Stimulated activated CD4-positive, alpha-beta T cell treated with anti-CD3 and anti-CD28 coated beads, Interleukin-4, amount 100 ng/mL, for 24 hours (primary cell): ENCODE results near the gene ATP8B3.

Experiments used
- DNase-seq: peaks from one replicate; pipeline ENCODE4 v3.0.0-alpha.2; 2020

Gene ATP8B3

GRCh38 chr19:1755467-1756171 is 56.5 kb downstream of the ATP8B3 start:
- no peak for DNase-seq

GRCh38 chr19:1754636-1755466 is 57.2 kb downstream of the ATP8B3 start:
- no peak for DNase-seq

DNA sequence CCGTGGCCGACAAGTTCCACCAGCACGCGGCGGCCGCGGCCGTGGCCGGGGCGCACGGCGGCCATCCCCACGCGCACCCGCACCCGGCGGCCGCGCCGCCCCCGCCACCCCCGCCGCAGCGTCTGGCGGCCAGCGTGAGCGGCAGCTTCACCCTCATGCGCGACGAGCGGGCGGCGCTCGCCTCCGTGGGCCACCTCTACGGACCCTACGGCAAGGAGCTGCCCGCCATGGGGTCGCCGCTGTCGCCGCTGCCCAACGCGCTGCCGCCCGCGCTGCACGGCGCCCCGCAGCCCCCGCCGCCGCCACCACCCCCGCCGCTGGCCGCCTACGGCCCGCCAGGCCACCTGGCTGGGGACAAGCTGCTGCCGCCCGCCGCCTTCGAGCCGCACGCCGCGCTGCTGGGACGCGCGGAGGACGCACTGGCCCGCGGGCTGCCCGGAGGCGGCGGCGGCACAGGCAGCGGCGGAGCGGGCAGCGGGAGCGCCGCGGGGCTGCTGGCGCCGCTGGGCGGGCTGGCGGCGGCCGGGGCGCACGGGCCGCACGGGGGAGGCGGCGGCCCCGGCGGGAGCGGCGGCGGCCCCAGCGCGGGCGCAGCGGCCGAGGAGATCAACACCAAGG is 57.9 kb downstream of the ATP8B3 start:
- no peak for DNase-seq

DNA sequence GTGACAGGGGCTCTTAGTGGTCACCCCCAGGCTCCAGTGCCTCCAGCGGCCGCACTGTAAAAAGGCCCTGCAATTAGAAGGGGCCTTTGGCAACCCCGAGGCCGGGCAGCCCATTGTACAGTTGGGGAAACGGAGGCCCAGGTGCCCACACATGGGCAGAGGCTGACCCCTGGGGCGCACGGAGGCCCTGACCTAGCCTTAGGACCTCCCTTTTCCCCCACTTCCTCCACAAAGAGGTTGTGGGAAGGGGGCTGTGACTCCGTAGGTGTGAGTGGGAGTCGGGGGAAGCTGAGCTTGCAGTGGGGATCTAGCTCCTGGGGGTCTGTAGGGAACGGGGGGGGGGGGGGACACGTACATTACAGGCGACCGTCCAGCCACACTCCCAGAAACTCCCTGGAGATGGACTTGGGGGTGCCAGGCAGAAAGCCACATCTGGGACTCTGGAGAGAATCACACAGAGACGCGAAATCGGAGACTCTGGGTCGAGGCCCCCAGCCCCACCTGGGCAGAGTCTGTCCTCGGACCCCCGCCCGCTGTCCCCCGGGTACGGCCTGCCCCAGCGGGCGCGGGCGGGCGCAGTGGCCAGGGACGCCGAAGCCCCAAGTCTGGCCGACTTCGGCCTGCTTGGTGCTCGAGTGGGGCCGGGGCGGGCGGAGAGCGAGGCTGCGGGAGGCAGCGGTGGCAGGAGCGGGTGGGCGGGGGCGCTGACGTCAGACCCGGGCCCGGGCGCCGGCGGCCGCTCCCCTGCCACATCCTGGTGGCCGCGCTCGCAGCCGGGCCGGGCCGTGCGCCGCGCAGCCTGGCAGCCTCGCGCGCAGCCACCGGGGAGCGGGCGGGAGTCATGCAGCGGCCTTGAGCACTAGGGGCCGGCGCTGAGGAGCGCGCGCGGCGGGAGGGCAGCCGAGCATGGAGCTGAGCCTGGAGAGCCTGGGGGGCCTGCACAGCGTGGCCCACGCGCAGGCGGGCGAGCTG is 59.0 kb downstream of the ATP8B3 start, which contains the start of gene ONECUT3:
ONECUT3 (plus strand) TSS at position 750 of the 972 bp plus-strand sequence; CDS start at position 907, 157 bp downstream.
- no peak for DNase-seq

DNA sequence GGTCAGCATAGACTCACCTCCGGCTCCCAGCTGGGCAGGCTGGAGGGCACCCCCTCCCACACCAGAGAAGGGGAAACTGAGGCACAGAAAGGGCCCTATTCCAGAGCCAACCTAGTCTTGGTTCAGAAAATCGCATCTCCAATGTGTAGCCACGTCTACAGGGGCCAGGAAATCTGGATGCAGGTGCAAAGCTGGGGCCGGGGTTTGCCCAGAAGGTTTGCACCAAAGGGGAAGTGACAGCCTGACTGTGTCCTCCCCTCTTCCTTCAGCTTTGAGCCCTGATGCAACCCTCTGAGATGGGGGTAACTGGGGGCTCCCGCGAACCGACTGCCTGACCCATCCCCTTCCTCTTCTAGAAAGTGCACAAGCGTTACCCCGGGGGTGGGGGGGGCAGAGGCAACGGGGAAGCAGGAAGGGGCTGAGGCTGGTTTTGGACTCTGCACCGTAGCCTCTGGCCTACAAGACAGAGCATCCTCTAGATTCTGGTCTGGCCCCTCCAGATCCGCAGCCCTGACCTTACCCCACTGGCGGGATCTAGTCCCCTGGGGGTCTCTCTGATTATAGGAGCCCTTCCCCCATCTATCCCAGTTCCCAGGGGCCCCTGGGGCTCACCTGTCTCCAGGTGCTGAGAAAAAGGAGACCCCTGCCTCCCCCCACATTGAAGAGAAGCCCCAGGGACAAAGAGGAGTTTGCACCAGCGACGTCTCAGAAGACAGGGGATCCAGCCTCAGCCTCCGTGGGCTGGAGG is 59.9 kb downstream of the ATP8B3 start:
- no peak for DNase-seq

DNA sequence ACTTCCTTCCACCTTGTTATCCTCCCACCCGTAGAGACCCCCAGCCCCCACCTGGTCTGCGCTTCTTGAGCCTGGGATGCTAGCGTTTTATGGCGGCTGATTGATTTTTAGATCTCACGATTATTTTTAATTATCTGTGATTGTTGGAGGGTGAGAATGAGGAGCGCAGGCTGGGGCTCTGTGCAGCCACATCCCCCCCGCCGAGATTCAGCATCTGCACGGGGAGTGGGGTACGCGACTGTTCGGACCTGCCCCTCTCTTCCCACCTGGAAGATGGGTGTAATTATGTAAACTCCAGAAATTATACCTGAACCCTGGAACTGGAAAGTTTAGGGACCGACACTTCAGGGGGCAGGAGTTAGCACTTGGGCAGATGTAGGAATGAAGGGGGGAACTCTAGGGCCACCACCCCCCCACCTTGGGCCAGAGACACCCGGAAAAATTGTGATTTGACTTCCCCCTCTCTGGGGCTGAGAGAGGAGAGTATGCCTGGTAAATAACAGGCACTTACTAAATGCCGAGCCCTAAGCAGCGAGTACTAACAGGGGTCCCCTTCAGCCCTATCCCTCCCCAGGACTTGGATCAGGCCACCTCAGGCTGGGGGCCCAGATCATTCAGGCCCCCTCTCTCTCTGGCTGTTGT is 60.6 kb downstream of the ATP8B3 start:
- no peak for DNase-seq

DNA sequence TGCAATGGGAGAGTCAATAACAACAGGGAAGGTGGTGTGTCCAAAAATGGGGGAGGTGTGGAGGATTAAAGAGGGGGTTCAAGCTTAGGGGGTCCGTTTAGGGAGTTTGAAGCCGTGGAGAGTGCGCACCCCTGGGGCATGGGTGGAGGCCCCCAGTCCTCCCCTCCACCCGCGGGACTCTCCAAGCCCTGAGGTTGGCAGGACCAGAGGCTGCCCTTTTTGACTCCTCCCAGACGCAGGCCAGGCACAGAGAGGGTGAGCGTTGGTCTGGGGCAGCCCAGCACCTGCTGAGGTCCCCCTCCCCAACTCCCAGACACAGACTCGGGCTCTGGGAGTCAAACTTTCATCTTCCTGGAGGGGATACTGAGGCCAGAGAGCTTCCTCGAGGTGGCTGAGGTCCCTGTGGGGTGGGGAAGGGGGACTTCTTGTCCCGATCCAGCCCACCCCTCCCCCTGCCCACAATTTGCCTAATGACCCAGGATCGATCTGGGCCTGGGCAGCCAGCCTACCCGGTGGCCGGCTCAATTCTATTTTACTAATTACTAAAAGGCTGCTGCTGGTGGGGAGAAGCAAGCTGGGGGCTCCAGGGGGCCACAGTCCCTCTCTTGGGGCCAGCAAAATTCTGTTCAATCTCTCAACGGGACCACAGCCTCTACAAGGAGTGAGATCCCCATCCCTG is 61.6 kb downstream of the ATP8B3 start:
- DNase-seq = no peak

DNA sequence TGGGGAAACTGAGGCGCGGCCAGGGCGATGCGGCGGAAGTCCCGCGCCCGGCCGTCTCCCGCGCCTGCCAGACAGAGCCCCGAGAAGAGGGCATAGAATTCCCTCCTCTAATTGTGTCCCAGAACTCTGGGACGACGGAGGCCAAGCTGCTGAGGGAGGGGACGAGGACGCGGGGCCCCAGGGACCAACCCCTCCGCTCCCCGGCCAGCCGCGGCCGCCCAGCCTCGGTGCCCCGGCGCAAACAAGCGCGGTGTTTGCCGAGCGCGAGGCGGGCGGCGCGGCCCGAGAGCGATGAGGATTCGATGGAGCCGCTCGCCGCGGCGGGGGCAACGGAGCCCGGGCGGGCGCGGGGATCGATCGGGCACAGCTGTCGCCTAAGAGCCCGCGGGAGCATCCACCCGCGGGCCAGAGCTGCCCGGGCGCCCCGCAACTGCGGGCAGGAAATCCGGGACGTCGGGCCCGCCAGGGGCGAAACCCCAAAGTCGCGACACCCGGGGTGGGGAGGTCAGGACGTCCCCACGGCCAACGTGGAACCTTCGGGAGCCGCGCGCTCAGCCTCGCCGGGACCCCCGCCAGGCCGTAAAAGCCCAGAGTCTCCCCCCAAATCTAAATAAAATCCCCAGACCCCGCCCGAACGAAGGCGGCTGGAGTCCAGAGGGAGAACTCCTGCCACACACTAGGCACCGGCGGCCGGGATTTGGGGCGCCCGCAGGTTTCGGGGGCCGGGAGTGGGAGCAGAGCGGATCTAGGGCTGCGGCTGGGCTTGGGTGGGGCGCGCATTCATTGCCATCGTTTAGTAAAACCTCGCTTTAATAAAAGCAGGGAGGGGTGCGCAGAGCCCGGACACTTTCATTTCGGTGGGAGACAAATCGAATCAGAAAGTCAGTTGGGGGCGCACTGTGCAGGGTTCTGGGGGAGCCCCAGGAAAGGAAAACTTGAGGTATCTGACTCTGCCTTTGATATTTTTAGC is 62.4 kb downstream of the ATP8B3 start:
- DNase-seq = no peak

DNA sequence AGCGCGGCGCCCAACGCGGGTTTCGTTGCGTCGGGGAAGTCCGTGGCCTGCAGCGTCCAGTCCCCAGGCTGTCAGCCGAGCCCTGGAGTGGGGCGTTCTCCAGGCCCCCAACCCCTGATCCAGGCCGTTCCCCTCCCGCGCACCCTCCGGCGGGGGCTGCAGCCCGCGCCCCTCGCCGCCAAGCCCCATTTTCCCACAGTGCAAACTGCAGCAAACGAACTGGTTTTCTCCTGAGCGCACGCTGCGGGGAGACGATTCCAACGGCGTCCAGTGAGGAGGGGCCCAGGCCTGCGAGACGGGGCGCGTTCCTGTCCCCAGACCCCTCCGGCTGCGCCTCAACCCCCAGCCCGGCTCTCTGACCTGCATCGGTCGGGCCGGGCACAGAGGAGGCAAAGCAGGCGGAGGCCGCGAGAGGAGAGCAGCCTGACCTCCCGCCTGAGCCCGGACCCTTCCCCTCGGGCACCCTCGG is 63.2 kb downstream of the ATP8B3 start:
- DNase-seq = no peak

DNA sequence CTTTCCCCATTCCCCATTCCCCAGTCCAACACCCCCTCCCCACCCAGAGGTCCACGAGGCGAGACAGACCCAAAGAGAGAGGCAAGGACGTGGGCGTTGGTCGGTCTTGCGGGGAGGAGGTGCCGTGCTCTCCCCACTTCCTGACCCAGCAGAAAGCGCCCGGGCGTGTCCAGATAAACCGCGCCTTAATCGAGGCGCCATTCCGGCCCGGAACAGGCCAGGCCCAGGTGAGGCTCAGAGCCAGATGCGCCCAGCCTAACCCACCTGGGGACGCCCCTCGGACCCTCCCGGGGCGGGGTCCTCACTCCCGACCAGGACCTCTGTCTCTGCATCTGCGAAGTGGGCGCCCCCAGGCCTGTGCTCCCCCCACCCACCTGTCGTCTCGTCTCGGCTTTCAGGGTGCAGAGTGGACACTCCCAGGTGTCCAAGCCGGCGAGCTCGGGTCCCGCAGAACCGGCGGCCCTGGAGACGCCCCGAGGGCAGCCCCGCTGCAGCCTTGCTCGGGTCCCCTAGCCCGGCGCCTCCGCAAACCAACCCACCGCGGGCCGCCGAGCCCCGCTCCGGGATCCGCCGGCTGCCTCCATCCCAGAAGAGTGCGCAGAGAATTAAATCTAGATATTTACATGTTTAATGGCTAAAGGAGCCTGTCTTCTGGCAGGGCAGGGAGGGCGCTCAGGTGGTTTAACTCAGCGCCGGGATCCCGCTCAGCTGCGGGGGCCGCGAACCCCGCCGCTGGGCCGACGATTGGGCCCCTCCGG is 63.8 kb downstream of the ATP8B3 start:
- DNase-seq = no peak

- DNase-seq = peak; percentile 52
These were observed 64.6 kb downstream of the ATP8B3 start for GRCh38 chr19:1747285-1748114.

GRCh38 chr19:1746401-1747284 is 65.4 kb downstream of the ATP8B3 start:
- DNase-seq = no peak

- DNase-seq = no peak
These were observed 66.5 kb downstream of the ATP8B3 start for GRCh38 chr19:1745589-1746031.

DNA sequence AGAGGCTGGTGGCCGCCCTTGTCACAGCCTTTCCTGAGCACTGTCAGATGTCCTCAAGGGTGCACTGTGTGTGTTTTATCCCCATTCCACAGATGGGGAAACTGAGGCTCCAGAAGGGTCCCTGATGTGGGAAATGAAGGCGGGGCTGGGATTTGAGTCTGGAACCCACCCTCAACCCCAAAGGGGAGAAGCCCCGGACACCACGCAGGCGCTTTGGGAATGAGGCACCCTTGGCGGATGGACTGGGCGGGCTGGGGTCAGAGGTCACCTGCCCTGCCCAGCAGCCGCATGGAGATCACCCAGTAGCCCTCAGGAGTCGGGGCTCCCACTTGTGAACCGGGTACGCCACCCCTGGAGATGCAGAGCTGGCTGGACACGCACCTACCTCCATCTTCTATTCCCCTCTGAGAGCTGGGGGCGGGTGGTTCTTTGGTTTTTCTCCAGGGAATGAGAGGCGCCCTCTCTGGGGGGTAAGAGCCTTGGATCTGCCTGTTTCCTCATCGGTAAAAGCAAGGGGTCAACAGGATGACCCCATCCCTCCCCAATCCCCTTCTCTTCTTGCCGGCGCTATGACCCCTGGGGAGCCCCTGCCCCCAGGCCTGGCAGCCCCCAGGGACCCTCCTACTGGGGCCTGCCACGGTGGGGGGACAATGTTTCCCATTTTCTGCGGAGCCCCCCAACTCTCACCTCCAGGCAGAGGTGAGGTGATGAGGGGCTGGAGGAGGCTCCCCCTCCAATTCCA is 67.1 kb downstream of the ATP8B3 start:
- no peak for DNase-seq

- no peak for DNase-seq
These were observed 67.9 kb downstream of the ATP8B3 start for GRCh38 chr19:1744133-1744665.
